HUDEP-2 (cell line): Measurements from ENCODE around the gene TGM1.

Experiments
- DNase-seq, 76 experiments: peaks; one replicate each; lab custom pipeline; 2025; ENCODE audit not compliant: unreplicated experiment in 76 of 76; lab: John Stamatoyannopoulos, UW

The TGM1 gene

DNA sequence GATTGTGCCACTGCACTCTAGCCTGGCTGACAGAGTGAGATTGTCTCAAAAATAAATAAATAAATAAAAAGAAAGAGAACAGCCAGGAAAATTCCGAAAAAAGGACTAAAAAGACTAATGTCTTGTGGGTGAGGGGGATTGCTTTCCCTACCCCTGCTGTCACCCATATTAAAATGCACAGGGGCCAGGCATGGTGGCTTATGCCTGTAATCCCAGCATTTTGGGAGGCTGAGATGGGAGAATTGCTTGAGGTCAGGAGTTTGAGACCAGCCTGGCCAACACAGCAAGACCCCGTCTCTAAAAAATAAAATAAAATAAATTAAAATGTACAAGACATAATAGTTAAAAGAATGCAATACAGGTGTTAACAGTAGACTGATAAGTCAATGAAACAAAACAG, 30.5 kb upstream of the TGM1 start:
- no peak for DNase-seq

GRCh38 chr14:24292118-24292807, 29.3 kb upstream of the TGM1 start:
- DNase-seq = no peak

GRCh38 chr14:24291446-24292117, 28.6 kb upstream of the TGM1 start:
- no peak for DNase-seq

GRCh38 chr14:24290746-24291145, 27.8 kb upstream of the TGM1 start:
- DNase-seq = no peak

GRCh38 chr14:24289649-24290280, 26.8 kb upstream of the TGM1 start:
- DNase-seq = no peak

DNA sequence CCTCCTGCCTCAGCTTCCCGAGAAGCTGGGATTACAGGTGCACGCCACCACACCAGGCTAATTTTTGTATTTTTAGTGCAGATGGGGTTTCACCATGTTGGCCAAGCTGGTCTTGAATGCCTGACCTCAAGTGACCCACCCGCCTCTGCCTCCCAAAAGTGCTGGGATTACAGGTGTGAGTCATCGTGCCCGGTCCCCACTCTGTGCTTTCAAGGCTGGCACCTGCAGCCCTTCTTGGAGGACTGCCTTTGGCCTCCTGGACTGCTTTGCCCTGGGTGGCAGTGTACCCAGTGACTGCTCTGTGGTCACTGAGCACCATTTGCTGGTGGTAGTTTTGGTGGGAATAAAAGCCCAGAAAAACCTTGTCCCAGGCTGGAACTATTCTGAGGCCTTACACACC, 24.0 kb upstream of the TGM1 start:
- no peak for DNase-seq

DNA sequence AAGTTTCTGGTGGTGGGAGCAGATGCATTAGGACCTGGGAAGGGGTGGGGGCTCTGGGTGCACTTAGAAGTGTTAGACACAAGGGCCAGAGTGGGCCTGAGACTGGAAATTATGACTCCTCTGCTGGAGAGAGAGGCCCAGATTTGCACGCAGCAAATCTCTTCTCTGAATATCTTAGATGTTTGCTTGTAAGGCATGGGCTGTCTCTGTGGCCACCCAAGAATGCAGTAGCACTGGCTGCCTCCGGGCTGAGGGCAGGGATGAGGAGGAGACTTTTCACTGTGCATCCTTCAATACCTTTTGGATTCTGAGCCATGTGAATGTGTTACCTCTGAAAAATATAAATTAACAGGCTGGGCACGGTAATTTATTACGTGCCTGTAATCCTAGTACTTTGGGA, 22.4 kb upstream of the TGM1 start:
- DNase-seq = no peak

DNA sequence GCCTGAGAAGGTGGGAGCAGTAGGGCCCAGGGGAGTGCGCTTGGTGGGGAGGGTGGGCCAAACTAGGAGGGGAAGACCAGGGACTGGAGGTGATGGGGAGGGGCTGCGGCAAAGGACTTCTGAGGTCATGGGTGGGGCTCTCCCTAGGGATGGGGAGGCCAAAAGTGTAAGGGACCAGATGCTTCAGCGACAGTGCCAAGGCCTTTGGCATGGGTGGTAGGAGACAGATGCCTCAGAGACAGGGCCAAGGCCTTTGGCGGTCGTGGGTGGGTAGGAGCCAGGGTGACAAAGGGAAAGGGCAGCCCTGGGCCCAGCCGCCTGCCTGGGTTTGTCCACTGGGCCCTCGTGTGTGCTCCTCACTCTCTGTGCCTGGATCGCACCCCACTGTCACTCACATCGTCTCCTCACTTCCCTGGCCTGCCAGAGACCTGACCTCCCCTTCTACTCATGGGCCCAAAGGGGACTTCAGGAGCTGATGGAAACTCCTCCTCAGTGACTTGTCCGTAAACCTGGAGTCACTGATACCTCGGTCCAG, 21.6 kb upstream of the TGM1 start:
- no peak for DNase-seq

GRCh38 chr14:24283796-24284460, 21.0 kb upstream of the TGM1 start:
- no peak for DNase-seq

- no peak for DNase-seq
These were observed 19.8 kb upstream of the TGM1 start for GRCh38 chr14:24282736-24283135.

DNA sequence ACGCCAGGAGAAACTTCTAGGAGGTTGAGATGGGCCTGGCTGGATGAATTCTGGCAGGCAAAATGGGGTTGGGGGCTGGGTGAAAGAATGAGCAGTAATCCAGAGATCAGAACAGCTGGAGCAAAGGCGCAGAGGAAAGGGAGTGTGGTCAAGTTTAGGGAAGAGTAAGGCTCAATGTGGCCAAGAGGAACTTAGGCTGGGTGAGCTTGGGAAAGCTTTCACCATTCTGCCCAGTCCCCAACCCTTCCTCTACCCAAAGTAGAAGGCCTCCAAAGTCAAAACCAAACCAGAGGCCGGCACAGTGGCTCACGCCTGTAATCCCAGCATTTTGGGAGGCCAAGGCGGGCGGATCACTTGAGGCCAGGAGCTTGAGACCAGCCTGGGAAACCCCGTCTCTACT, 18.7 kb upstream of the TGM1 start:
- no peak for DNase-seq

DNA sequence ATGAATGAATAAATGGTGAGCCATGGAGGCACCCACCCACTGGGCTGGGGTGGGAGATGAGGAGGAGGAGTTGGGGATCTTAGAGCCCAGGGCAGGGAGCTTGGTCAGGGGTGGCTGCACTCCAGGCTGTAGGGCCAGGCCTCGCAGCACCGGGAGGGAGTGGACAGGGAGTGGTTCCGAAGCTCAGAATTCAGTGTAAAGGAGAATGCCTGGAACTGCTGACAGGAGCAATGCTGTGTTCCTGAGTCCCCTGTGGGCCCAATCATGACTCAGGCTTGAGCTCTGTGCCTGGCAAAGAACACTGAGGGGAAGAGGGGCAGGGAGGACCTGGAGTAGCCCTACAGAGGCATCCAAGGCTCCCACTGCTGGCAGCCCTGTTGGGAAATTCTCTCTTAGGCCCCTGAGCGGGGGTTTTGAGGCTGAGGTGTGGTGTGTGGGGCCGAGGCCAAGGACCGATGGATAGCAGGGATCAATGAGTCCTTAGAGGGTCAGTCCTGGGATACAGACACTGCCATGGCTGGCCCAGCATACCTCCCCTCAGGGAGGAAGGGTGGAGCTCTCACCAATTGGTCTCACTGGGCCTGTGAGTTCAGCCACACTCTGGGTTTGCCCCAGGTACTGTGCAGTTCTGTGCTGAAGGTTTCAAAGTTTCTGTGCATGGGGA, 18.0 kb upstream of the TGM1 start:
- DNase-seq = no peak

DNA sequence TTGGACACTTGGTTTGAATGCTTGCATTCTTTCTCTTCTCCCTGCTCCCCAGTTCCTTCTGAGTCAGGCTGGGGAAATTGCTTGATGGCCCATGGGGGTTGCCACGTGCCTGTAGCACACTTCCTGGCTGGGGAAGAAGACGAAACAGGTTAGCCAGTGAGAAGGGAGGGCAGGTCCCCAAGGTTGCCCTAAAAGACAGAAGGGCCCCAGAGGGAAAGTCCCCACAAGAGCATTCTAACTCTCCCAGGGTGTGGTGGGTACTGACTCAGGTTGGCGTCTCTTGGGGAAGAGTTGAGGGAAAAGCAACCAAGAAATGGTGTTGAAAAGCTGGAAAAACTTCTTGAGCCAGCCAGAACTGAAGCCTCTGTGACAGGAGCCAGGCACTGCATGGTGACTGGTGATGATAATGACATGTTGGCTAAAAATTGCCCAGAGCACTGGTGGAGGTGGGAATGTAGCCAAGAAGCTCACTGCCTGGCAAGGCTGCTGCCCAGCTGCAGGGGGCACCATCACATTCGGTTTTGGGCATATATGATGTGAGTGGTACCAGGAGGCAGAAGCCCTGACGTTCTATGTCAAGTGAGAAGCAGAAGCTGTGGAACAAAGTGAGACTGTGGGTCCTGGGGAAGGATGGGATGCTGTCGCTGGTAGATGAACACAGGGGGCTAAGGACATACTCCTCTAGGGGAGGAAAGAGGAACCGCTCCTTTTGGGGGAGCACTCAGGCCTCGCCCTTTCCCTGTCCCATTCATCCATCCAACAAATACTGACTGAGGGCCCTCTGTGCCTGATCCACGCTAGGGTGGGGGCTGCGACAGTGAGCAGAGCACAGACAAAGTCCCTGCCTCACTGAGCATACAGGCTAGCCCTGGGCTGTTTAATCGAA, 16.6 kb upstream of the TGM1 start:
- peak in 69 of 76 experiments; percentile 12 to 82 (median 50) for DNase-seq

DNA sequence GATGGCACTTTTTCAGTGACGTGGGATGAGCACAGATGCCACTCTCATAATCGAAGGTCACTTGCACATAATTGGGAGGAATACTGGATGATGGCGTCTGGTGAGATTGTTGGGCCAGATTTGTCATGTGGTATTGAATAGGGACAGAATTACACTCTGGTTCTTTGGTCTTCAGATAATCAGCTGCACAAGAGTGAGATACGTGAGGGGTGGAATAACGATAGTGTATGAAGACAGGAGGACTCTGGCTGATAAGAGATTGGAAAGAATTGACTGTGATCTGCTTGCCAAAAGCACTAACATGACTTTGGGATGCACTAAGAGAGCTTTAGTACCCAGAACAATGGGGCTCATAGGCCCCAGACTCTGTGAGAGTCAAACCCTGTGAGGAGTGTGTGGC, 15.4 kb upstream of the TGM1 start:
- peak in 36 of 76 experiments; percentile 10 to 79 (median 46) for DNase-seq

GRCh38 chr14:24277606-24278321, 14.8 kb upstream of the TGM1 start:
- peak in 59 of 76 experiments; percentile 4 to 67 (median 38) for DNase-seq

DNA sequence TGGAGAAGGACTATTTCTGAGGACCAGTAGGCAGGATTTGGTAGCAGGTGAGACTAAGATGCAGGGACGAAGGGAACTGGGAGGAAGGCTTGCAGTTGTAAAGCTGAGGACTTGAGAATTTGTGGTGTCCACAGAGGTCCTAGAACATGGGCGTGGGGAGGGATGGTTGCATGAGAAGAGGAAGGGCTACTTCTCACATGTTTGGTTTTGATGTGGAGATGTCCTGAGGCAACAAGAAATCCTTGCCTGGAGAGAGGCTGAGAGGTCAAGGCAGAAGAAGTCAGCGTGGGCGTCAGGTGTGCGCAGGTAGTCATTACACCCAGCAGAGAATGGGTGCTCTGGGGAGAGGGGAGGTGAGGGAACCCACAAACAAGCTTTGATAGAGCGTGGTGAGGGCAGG, 14.1 kb upstream of the TGM1 start:
- DNase-seq = no peak

DNA sequence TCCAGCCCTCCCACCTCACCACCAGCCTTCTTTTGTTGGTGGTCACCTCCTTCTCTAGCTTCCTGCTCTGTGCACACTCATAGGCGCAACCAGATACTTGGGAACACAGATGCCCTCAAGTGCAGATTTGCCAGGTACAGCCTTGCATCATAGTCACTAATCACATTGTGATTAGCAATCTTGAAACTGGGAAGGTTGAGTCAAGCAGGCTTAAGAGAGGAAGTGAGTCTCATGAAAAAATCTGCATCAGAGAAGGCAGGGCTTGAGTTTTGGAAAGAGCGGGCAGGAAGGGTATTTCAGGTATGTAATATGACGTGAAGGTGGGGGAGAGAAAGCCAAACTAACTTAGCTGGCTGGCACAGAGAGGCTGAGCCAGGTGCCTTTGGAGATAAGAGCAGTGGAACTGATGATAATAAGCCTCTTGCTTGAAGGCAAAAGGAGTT, 11.1 kb upstream of the TGM1 start:
- peak in 32 of 76 experiments; percentile 4 to 57 (median 24) for DNase-seq

- peak in 1 of 76 experiments; percentile 13 for DNase-seq
These were observed 10.5 kb upstream of the TGM1 start for GRCh38 chr14:24273422-24273998.

GRCh38 chr14:24272467-24272866, 9.5 kb upstream of the TGM1 start:
- no peak for DNase-seq
